Muscle layer of duodenum (tissue), 2 donors: ENCODE measurements around the gene TUBGCP2.

Experiments used
- H3K27ac ChIP-seq: one replicate; pipeline ENCODE4 v1.7.0; 2013; ENCODE audit warnings: mild to moderate bottlenecking, low read length
- H3K27me3 ChIP-seq: one replicate; pipeline ENCODE4 v1.7.0; 2013; ENCODE audit warnings: low read depth, mild to moderate bottlenecking, control low read depth, low read length
- H3K36me3 ChIP-seq, 2 donors: one replicate each; pipeline ENCODE4 v1.7.0; 2013; ENCODE audit warnings: low read length in 2 of 2, control low read depth in 1 of 2, mild to moderate bottlenecking in 1 of 2; ENCODE audit not compliant: insufficient read depth in 2 of 2, control insufficient read depth in 1 of 2
- H3K4me1 ChIP-seq, 2 donors: one replicate each; pipeline ENCODE4 v1.7.0; 2013; ENCODE audit warnings: low read length in 2 of 2, mild to moderate bottlenecking in 2 of 2, control low read depth in 1 of 2, moderate library complexity in 1 of 2; ENCODE audit not compliant: insufficient read depth in 2 of 2, control insufficient read depth in 1 of 2
- H3K4me3 ChIP-seq, 2 donors: one replicate each; pipeline ENCODE4 v1.7.0; 2013; ENCODE audit warnings: low read length in 2 of 2, low read depth in 1 of 2, mild to moderate bottlenecking in 1 of 2
- H3K9me3 ChIP-seq, 2 donors: one replicate each; pipeline ENCODE4 v1.7.0; 2013; ENCODE audit warnings: low read length in 2 of 2, control low read depth in 1 of 2, mild to moderate bottlenecking in 1 of 2; ENCODE audit not compliant: control insufficient read depth in 1 of 2
- donor health status: healthy.

The TUBGCP2 gene

GRCh38 chr10:133229265-133230043 lies 79.2 kb downstream of the TUBGCP2 start:
- peaks cover 23% of the 10 kb centered on the region for H3K27me3 ChIP-seq
- H3K27ac ChIP-seq, result no peak overlapping the region
- H3K9me3 ChIP-seq, result no peaks in the 10 kb centered on the region
- H3K36me3 ChIP-seq, result no peaks in the 10 kb centered on the region
- peaks cover 0 to 11% of the 10 kb centered on the region in 2 donors for H3K4me1 ChIP-seq
- no peak overlapping the region for H3K4me3 ChIP-seq
